HepG2 (cell line): Measurements from ENCODE around the gene ONECUT3. TPM values are rescaled to one million over a fixed set of nuclear protein-coding genes. Genes with fewer than 3 reads are reported as not detected.
A peak's percentile ranks its signal among the peaks of the same experiment; 100 is the strongest.

Source experiments
- ATAC-seq: fragments of 200-7000 bp; cut with Tn5 transposase; 3 replicates; pipeline ENCODE4 v1.9.1; 2020; ENCODE audit warnings: mild to moderate bottlenecking, moderate library complexity
- BruUV-seq: library from RNA; stranded (reverse); fragments of 400-500 nt; replicated peaks from 2 replicates; lab custom pipeline; 2021; lab: Mats Ljungman, UMichigan
- CTCF ChIA-PET: fragments of 300-600 bp; formaldehyde crosslinking; extraction: SDS; loops from one replicate; lab custom pipeline; 2021; ENCODE audit warnings: low total read pairs, inconsistent platforms, low intra/inter-chr PET ratio; lab: Yijun Ruan, JAX
- POLR2A ChIA-PET: fragments of 350-600 bp; sonication (Branson Sonifier 250); formaldehyde crosslinking; loops from one replicate; lab custom pipeline; 2020; ENCODE audit warnings: antibody characterized with exemption, inconsistent platforms; lab: Yijun Ruan, JAX
- DNase-seq: peaks from one replicate; pipeline ENCODE4 v3.0.0-alpha.2; 2015; ENCODE audit warnings: low spot score
- FAIRE-seq: peaks from 3 replicates; lab custom pipeline; 2011; peaks lifted over from hg19 to GRCh38; lab: Jason Lieb, UNC
- H2AFZ ChIP-seq: one replicate; pipeline ENCODE4 v1.6.1; 2011; ENCODE audit warnings: low read length, inconsistent platforms
- H3K27ac ChIP-seq: fragments of 300-600 bp; 3 replicates; pipeline ENCODE4 v1.8.0; 2011; ENCODE audit warnings: mixed run types, mild to moderate bottlenecking, mixed read lengths, low read length, inconsistent platforms; ENCODE audit not compliant: insufficient read depth; ENCODE audit errors: extremely low read length
- H3K27me3 ChIP-seq, 2 experiments: fragments of 200-600 bp in 1 of 2; 2 replicates in 1 of 2; 3 replicates in 1 of 2; pipeline versions ENCODE4 v1.6.0 to v1.8.0; 2011; ENCODE audit warnings: low read length in 2 of 2, mild to moderate bottlenecking in 2 of 2, moderate library complexity in 2 of 2, inconsistent platforms in 1 of 2; ENCODE audit not compliant: insufficient read depth in 2 of 2, control insufficient read depth in 1 of 2
- H3K36me3 ChIP-seq, 2 experiments: fragments of 200-600 bp in 1 of 2; replicated peaks in 1 of 2; 2 replicates in 1 of 2; 3 replicates in 1 of 2; pipeline versions ENCODE4 v1.5.1 to v1.8.0; 2011; ENCODE audit warnings: low read length in 2 of 2, inconsistent platforms in 1 of 2; ENCODE audit not compliant: insufficient read depth in 2 of 2, control insufficient read depth in 1 of 2
- H3K4me1 ChIP-seq: 2 replicates; pipeline ENCODE4 v1.5.1; 2012; ENCODE audit warnings: low read length, inconsistent platforms; ENCODE audit not compliant: insufficient read depth
- H3K4me2 ChIP-seq: 2 replicates; pipeline ENCODE4 v1.6.0; 2011; ENCODE audit warnings: low read depth, low read length, inconsistent platforms
- H3K4me3 ChIP-seq, 3 experiments: fragments of 200-600 bp in 1 of 3; sonication (generic), shearing (Covaris generic) in 1 of 3; replicated peaks in 1 of 3; 2 replicates each; pipeline ENCODE4 v1.5.1; 2011 to 2016; ENCODE audit warnings: low read length in 3 of 3, inconsistent platforms in 2 of 3, low read depth in 2 of 3, mild to moderate bottlenecking in 2 of 3, control low read depth in 1 of 3, mixed read lengths in 1 of 3; ENCODE audit not compliant: insufficient read depth in 1 of 3
- H3K79me2 ChIP-seq: one replicate; pipeline ENCODE4 v1.6.1; 2011; ENCODE audit warnings: low read length, inconsistent platforms; ENCODE audit not compliant: insufficient read depth
- H3K9ac ChIP-seq: 2 replicates; pipeline ENCODE4 v1.6.0; 2011; ENCODE audit warnings: mild to moderate bottlenecking, low read depth, low read length, inconsistent platforms; ENCODE audit not compliant: insufficient read depth
- H3K9me3 ChIP-seq: 2 replicates; pipeline ENCODE4 v1.5.1; 2012; ENCODE audit warnings: mild to moderate bottlenecking, low read length
- H4K20me1 ChIP-seq: 2 replicates; pipeline ENCODE4 v1.6.0; 2011; ENCODE audit warnings: inconsistent platforms, mild to moderate bottlenecking, low read length, moderate library complexity; ENCODE audit not compliant: insufficient read depth
- CTCF ChIP-seq: sonication (generic); formaldehyde crosslinking; IDR thresholded peaks from 2 replicates; pipeline ENCODE4 v1.5.0; 2020; ENCODE audit warnings: mild to moderate bottlenecking, missing genetic modification reagents, moderate library complexity
- HNRNPK ChIP-seq: fragments of 200-400 bp; formaldehyde crosslinking; IDR thresholded peaks from 2 replicates; pipeline ENCODE4 v1.6.1; 2018; ENCODE audit warnings: low read length, low read depth, moderate library complexity, mild to moderate bottlenecking; ENCODE audit not compliant: poor library complexity, severe bottlenecking
- MYC ChIP-seq: sonication (generic); formaldehyde crosslinking; IDR thresholded peaks from 2 replicates; pipeline ENCODE4 v1.9.0; 2021; ENCODE audit warnings: missing genetic modification reagents, borderline replicate concordance
- NR2F2 ChIP-seq: IDR thresholded peaks from 2 replicates; pipeline ENCODE4 v1.6.1; 2012; ENCODE audit warnings: low read depth, inconsistent platforms, borderline replicate concordance
- PCBP1 ChIP-seq: fragments of 200-400 bp; formaldehyde crosslinking; IDR thresholded peaks from 2 replicates; pipeline ENCODE4 v1.6.1; 2017; ENCODE audit warnings: mild to moderate bottlenecking, low read depth, low read length, borderline replicate concordance
- RBM39 ChIP-seq: fragments of 200-400 bp; formaldehyde crosslinking; IDR thresholded peaks from one replicate; pipeline ENCODE4 v1.6.1; 2018; ENCODE audit warnings: antibody characterized with exemption, mild to moderate bottlenecking, low read depth, low read length; ENCODE audit not compliant: poor library complexity, severe bottlenecking
- STAG1 ChIP-seq: sonication (generic); formaldehyde crosslinking; IDR thresholded peaks from 2 replicates; pipeline ENCODE4 v1.4.0; 2020; ENCODE audit warnings: missing genetic modification reagents
- STAT6 ChIP-seq: sonication (generic); formaldehyde crosslinking; IDR thresholded peaks from 2 replicates; pipeline ENCODE4 v1.4.0; 2020; ENCODE audit warnings: missing genetic modification reagents, mild to moderate bottlenecking, borderline replicate concordance
- XRCC5 ChIP-seq: fragments of 200-400 bp; formaldehyde crosslinking; optimal IDR thresholded peaks from 2 replicates; pipeline ENCODE3; 2017; ENCODE audit warnings: mild to moderate bottlenecking, low read length
- ZFP62 ChIP-seq: sonication (generic); formaldehyde crosslinking; IDR thresholded peaks from 2 replicates; pipeline ENCODE4 v1.4.0; 2020; ENCODE audit warnings: missing genetic modification reagents
- ZFX ChIP-seq: sonication (generic); formaldehyde crosslinking; IDR thresholded peaks from 2 replicates; pipeline ENCODE4 v1.4.0; 2020; ENCODE audit warnings: mild to moderate bottlenecking, low read depth, missing genetic modification reagents, moderate library complexity
- ZNF724P ChIP-seq: sonication (generic); formaldehyde crosslinking; IDR thresholded peaks from 2 replicates; pipeline ENCODE4 v1.8.0; 2022; ENCODE audit warnings: missing genetic modification reagents, borderline replicate concordance
- WGBS: methylation state at CpG from one replicate; pipeline ENCODE4 v1.1.6; 2017; ENCODE audit warnings: low lambda C conversion rate; 5-methylcytosine and 5-hydroxymethylcytosine counted together
- in situ Hi-C: cut with HindIII; loops from 2 replicates; pipeline ENCODE4 v1.10.0; 2017; ENCODE audit warnings: low pct_unique_long_range_greater_than_20kb; ENCODE audit not compliant: extremely low pct_ligation_motif_present
- intact Hi-C: fragments of 100-400 bp; cut with micrococcal nuclease; formaldehyde crosslinking; loops from one replicate; pipeline ENCODE4 v1.10.0; 2022; ENCODE audit not compliant: unreplicated experiment
- polyA plus RNA-seq, 8 experiments: library from polyadenylated mRNA; depleted of rRNA in 3 of 8; stranded (reverse) in 7 of 8; unstranded in 1 of 8; fragments of >200 nt; fragmentation: Illumina TruSeq in 4 of 8; extraction: Trizol in 4 of 8; gene quantifications; 2 replicates each; pipeline versions ENCODE4 v1.2.1 to v1.2.3, GENCODE V29; 2011 to 2016; ENCODE audit warnings: low read depth in 4 of 8, missing spikeins in 1 of 8, mixed read lengths in 1 of 8; ENCODE audit not compliant: insufficient read depth in 1 of 8
- total RNA-seq, 5 experiments: library from RNA; depleted of rRNA; stranded (reverse); fragments of >200 nt; fragmentation: Illumina TruSeq; extraction: Trizol; gene quantifications; 2 replicates each; pipeline ENCODE4 v1.2.3, GENCODE V29; 2016; ENCODE audit warnings: low read depth in 1 of 5
- TF ChIP-seq, protein P1 (sequence below): sonication (generic); formaldehyde crosslinking; IDR thresholded peaks from 2 replicates; pipeline ENCODE4 v1.5.0; 2020; ENCODE audit warnings: mild to moderate bottlenecking, missing genetic modification reagents
- TF ChIP-seq, protein P2 (sequence below): sonication (generic); IDR thresholded peaks from 2 replicates; pipeline ENCODE4 v1.6.1; 2016; ENCODE audit warnings: low read depth, borderline replicate concordance

ONECUT3 gene
- total and polyA plus RNA-seq, 2 of the 13 experiments (the other 11 are each of a cell fraction or from before 2014, with no cell fraction given): under 0.01 TPM; not detected in 1

- TF ChIP-seq, protein P1, sequence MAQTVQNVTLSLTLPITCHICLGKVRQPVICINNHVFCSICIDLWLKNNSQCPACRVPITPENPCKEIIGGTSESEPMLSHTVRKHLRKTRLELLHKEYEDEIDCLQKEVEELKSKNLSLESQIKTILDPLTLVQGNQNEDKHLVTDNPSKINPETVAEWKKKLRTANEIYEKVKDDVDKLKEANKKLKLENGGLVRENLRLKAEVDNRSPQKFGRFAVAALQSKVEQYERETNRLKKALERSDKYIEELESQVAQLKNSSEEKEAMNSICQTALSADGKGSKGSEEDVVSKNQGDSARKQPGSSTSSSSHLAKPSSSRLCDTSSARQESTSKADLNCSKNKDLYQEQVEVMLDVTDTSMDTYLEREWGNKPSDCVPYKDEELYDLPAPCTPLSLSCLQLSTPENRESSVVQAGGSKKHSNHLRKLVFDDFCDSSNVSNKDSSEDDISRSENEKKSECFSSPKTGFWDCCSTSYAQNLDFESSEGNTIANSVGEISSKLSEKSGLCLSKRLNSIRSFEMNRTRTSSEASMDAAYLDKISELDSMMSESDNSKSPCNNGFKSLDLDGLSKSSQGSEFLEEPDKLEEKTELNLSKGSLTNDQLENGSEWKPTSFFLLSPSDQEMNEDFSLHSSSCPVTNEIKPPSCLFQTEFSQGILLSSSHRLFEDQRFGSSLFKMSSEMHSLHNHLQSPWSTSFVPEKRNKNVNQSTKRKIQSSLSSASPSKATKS: no peak
These were observed 70.9 kb downstream of the ONECUT3 start (continued) for GRCh38 chr19:1824252-1824622.

- no peaks in the 10 kb centered on the region for H3K4me1 ChIP-seq
- no peaks in the 10 kb centered on the region for H3K79me2 ChIP-seq
- 0 out of 2 replicates have a peak, but pooled peaks cover under 1% of the 10 kb centered on the region for H4K20me1 ChIP-seq
- peak; percentile 57 for FAIRE-seq
- in situ Hi-C loops (no loop called here), intact Hi-C loops (no loop called here)
- H3K4me2 ChIP-seq: no peak overlapping the region
- 55% methylated on average over 13 of the region's 15 CpGs for WGBS
- no peaks in the 10 kb centered on the region for H3K27me3 ChIP-seq
- H3K36me3 ChIP-seq: peaks cover 16 to 35% of the 10 kb centered on the region in 2 experiments; a peak in 4 of 5 replicates
- BruUV-seq: no TSS peak
- no peak overlapping the region for H3K9ac ChIP-seq
- ChIA-PET CTCF (interaction anchor here (0.7 to 1.7 kb wide), 2 partner anchors 45 to 51 kb away, joined by 3 to 15 read pairs; no protein-coding TSS in a partner anchor), POLR2A (interaction anchor here (0.7 to 0.8 kb wide), 2 partner anchors 221 to 236 kb away, joined by 3 to 4 read pairs; partner anchors contain the start of gene UQCR11)
- no peak overlapping the region for H3K27ac ChIP-seq
- H3K9me3 ChIP-seq: no peaks in the 10 kb centered on the region
- no peak overlapping the region for H3K4me3 ChIP-seq
- peak; percentile 48 for DNase-seq
- no peak overlapping the region for H2AFZ ChIP-seq
- peak; percentile 80 for ATAC-seq
- TF ChIP-seq ZFX (CRISPR knock-in tag) (no peak), ZFP62 (no peak), NR2F2 (no peak), RBM39 (peak; percentile 20), HNRNPK (peak; percentile 53), MYC (CRISPR knock-in tag) (peak; percentile 33; the same call in 1 of the 2 replicates), STAT6 (CRISPR knock-in tag) (no peak), STAG1 (CRISPR knock-in tag) (peak; percentile 79), PCBP1 (peak; percentile 91; the same call in 1 of the 2 replicates), XRCC5 (peak; percentile 74), CTCF (CRISPR knock-in tag) (peak; percentile 95), ZNF724P (CRISPR knock-in tag) (no peak)
- TF ChIP-seq, protein P2, sequence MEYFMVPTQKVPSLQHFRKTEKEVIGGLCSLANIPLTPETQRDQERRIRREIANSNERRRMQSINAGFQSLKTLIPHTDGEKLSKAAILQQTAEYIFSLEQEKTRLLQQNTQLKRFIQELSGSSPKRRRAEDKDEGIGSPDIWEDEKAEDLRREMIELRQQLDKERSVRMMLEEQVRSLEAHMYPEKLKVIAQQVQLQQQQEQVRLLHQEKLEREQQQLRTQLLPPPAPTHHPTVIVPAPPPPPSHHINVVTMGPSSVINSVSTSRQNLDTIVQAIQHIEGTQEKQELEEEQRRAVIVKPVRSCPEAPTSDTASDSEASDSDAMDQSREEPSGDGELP: peak; percentile 46; the same call in 1 of the 2 replicates
These were observed 72.7 kb downstream of the ONECUT3 start for GRCh38 chr19:1825909-1826556.
